HepG2 (cell line): ENCODE measurements around the gene RIPK1. TPM values are rescaled to one million over a fixed set of nuclear protein-coding genes. Genes with fewer than 3 reads are reported as not detected.

ENCODE experiments used
- CC2D1A ChIP-seq: sonication (generic); formaldehyde crosslinking; IDR thresholded peaks from 2 replicates; pipeline ENCODE4 v1.8.1; 2023; ENCODE audit warnings: mild to moderate bottlenecking, missing genetic modification reagents
- CCDC6 ChIP-seq: sonication (generic); formaldehyde crosslinking; IDR thresholded peaks from 2 replicates; pipeline ENCODE4 v1.8.1; 2022; ENCODE audit warnings: mild to moderate bottlenecking, missing genetic modification reagents, moderate library complexity
- ETS1 ChIP-seq: sonication (generic); formaldehyde crosslinking; IDR thresholded peaks from 2 replicates; pipeline ENCODE4 v1.4.0; 2020; ENCODE audit warnings: missing genetic modification reagents
- HNRNPLL ChIP-seq: fragments of 200-400 bp; formaldehyde crosslinking; IDR thresholded peaks from 2 replicates; pipeline ENCODE4 v1.6.1; 2017; ENCODE audit warnings: mild to moderate bottlenecking, low read depth, low read length; ENCODE audit not compliant: poor library complexity, severe bottlenecking
- IRF2 ChIP-seq: IDR thresholded peaks from 2 replicates; pipeline ENCODE4 v1.6.1; 2018; ENCODE audit warnings: missing genetic modification reagents, missing compliant biosample characterization
- KLF9 ChIP-seq: IDR thresholded peaks from 2 replicates; pipeline ENCODE4 v1.6.1; 2016; ENCODE audit warnings: low read depth
- MAX ChIP-seq: IDR thresholded peaks from 2 replicates; pipeline ENCODE4 v1.6.1; 2012; ENCODE audit warnings: inconsistent platforms
- MED8 ChIP-seq: sonication (generic); formaldehyde crosslinking; IDR thresholded peaks from 2 replicates; pipeline ENCODE4 v1.8.1; 2023; ENCODE audit warnings: mild to moderate bottlenecking, missing genetic modification reagents; ENCODE audit not compliant: insufficient replicate concordance
- NBN ChIP-seq: fragments of 450-650 bp; conservative IDR thresholded peaks from 2 replicates; pipeline ENCODE4 v1.6.1; 2017
- NFKBIZ ChIP-seq: IDR thresholded peaks from 2 replicates; pipeline ENCODE4 v1.6.1; 2018; ENCODE audit warnings: missing genetic modification reagents, missing compliant biosample characterization
- PBX3 ChIP-seq: sonication (generic); formaldehyde crosslinking; IDR thresholded peaks from 2 replicates; pipeline ENCODE4 v1.8.1; 2023; ENCODE audit warnings: missing genetic modification reagents, inconsistent platforms, borderline replicate concordance
- RFX3 ChIP-seq: IDR thresholded peaks from 2 replicates; pipeline ENCODE4 v1.6.1; 2016; ENCODE audit warnings: missing biosample characterization, missing genetic modification reagents
- SRF ChIP-seq: IDR thresholded peaks from 2 replicates; pipeline ENCODE4 v1.6.1; 2011; ENCODE audit warnings: mild to moderate bottlenecking, low read depth, low read length, moderate library complexity
- TGIF2 ChIP-seq: IDR thresholded peaks from 2 replicates; pipeline ENCODE4 v1.6.1; 2016; ENCODE audit warnings: control low read depth, missing compliant biosample characterization
- ZBTB3 ChIP-seq: sonication (generic); formaldehyde crosslinking; IDR thresholded peaks from 2 replicates; pipeline ENCODE4 v1.4.0; 2020; ENCODE audit warnings: low read depth, mild to moderate bottlenecking, moderate library complexity, missing genetic modification reagents, borderline replicate concordance
- ZBTB44 ChIP-seq: sonication (generic); formaldehyde crosslinking; IDR thresholded peaks from 2 replicates; pipeline ENCODE4 v1.4.0; 2020; ENCODE audit warnings: missing genetic modification reagents
- ZNF282 ChIP-seq: fragments of 450-650 bp; IDR thresholded peaks from 2 replicates; pipeline ENCODE4 v1.6.1; 2018; ENCODE audit not compliant: partially characterized antibody
- ZNF652 ChIP-seq: IDR thresholded peaks from 2 replicates; pipeline ENCODE4 v1.6.1; 2016; ENCODE audit warnings: low read depth, borderline replicate concordance
- ZNF770 ChIP-seq: sonication (generic); formaldehyde crosslinking; IDR thresholded peaks from 2 replicates; pipeline ENCODE4 v1.5.0; 2020; ENCODE audit warnings: mild to moderate bottlenecking, missing genetic modification reagents
- ZSCAN12 ChIP-seq: sonication (generic); formaldehyde crosslinking; IDR thresholded peaks from 2 replicates; pipeline ENCODE4 v1.9.0; 2021; ENCODE audit warnings: mild to moderate bottlenecking, missing genetic modification reagents
- ZSCAN29 ChIP-seq: sonication (generic); formaldehyde crosslinking; conservative IDR thresholded peaks from 2 replicates; pipeline ENCODE4 v1.4.0; 2020; ENCODE audit warnings: mild to moderate bottlenecking, missing genetic modification reagents
- ZUFSP ChIP-seq: sonication (generic); formaldehyde crosslinking; IDR thresholded peaks from 2 replicates; pipeline ENCODE4 v1.9.0; 2021; ENCODE audit warnings: missing genetic modification reagents, mild to moderate bottlenecking, borderline replicate concordance
- polyA plus RNA-seq, 8 experiments: library from polyadenylated mRNA; depleted of rRNA in 3 of 8; stranded (reverse) in 7 of 8; unstranded in 1 of 8; fragments of >200 nt; fragmentation: Illumina TruSeq in 4 of 8; extraction: Trizol in 4 of 8; gene quantifications; 2 replicates each; pipeline versions ENCODE4 v1.2.1 to v1.2.3, GENCODE V29; 2011 to 2016; ENCODE audit warnings: low read depth in 4 of 8, missing spikeins in 1 of 8, mixed read lengths in 1 of 8; ENCODE audit not compliant: insufficient read depth in 1 of 8
- total RNA-seq, 5 experiments: library from RNA; depleted of rRNA; stranded (reverse); fragments of >200 nt; fragmentation: Illumina TruSeq; extraction: Trizol; gene quantifications; 2 replicates each; pipeline ENCODE4 v1.2.3, GENCODE V29; 2016; ENCODE audit warnings: low read depth in 1 of 5

The RIPK1 gene
- total and polyA plus RNA-seq, 2 of the 13 experiments (the other 11 are each of a cell fraction or from before 2014, with no cell fraction given) = 9.0 to 10.3 TPM

GRCh38 chr6:3068329-3069214 lies at the start of gene RIPK1 (continued):
- TF ChIP-seq PBX3 (CRISPR knock-in tag) (peak; percentile 50; the same call in 1 of the 2 replicates), KLF9 (CRISPR knock-in tag) (no peak), ZBTB3 (CRISPR knock-in tag) (peak; percentile 73; the same call in 1 of the 2 replicates), NFKBIZ (CRISPR knock-in tag) (no peak), ZBTB44 (CRISPR knock-in tag) (peak; percentile 16), ZSCAN29 (CRISPR knock-in tag) (peak; percentile 95), SRF (no peak), ETS1 (CRISPR knock-in tag) (no peak), IRF2 (CRISPR knock-in tag) (peak; percentile 92), MAX (peak; percentile 76; the same call in 1 of the 2 replicates), ZSCAN12 (CRISPR knock-in tag) (no peak; the same call in 1 of the 2 replicates), ZNF770 (CRISPR knock-in tag) (peak; percentile 89), CC2D1A (CRISPR knock-in tag) (no peak), NBN (no peak), CCDC6 (peak; percentile 86), ZUFSP (no peak), ZNF282 (no peak), RFX3 (no peak), HNRNPLL (peak; percentile 89), MED8 (CRISPR knock-in tag) (peak; percentile 82), TGIF2 (CRISPR knock-in tag) (peak; percentile 61; the same call in 1 of the 2 replicates), ZNF652 (no peak)
